Hepatocyte (in vitro differentiated cells): ENCODE data around the gene CCN6. TPM values are rescaled to one million over a fixed set of nuclear protein-coding genes. Genes with fewer than 3 reads are reported as not detected.

Experiments used
- DNase-seq: peaks from one replicate; pipeline ENCODE4 v3.0.0-alpha.2; 2016; ENCODE audit warnings: low spot score
- H2AFZ ChIP-seq: fragments of 200-600 bp; sonication (generic); 2 replicates; pipeline ENCODE4 v1.6.0; 2016; ENCODE audit warnings: antibody characterized with exemption, mild to moderate bottlenecking
- H3K27ac ChIP-seq: fragments of 200-600 bp; sonication (generic); 2 replicates; pipeline ENCODE4 v1.5.1; 2016; ENCODE audit warnings: mild to moderate bottlenecking
- H3K27me3 ChIP-seq: fragments of 200-600 bp; sonication (generic); 2 replicates; pipeline ENCODE4 v1.6.1; 2016
- H3K36me3 ChIP-seq: fragments of 200-600 bp; sonication (generic); replicated peaks from 2 replicates; pipeline ENCODE4 v1.5.1; 2016; ENCODE audit warnings: low read depth; ENCODE audit not compliant: insufficient read depth
- H3K4me1 ChIP-seq: fragments of 200-600 bp; sonication (generic); 2 replicates; pipeline ENCODE4 v1.5.1; 2016; ENCODE audit warnings: mild to moderate bottlenecking, moderate library complexity; ENCODE audit not compliant: insufficient read depth
- H3K4me2 ChIP-seq: fragments of 200-600 bp; sonication (generic); 2 replicates; pipeline ENCODE4 v1.6.0; 2016
- H3K4me3 ChIP-seq: fragments of 200-600 bp; sonication (generic); 2 replicates; pipeline ENCODE4 v1.5.1; 2016; ENCODE audit warnings: mild to moderate bottlenecking
- H3K79me2 ChIP-seq: fragments of 200-600 bp; sonication (generic); 2 replicates; pipeline ENCODE4 v1.6.0; 2017; ENCODE audit warnings: mild to moderate bottlenecking
- H3K9me2 ChIP-seq: fragments of 200-600 bp; sonication (generic); replicated peaks from 2 replicates; pipeline ENCODE4 v1.6.0; 2017; ENCODE audit warnings: mild to moderate bottlenecking; ENCODE audit not compliant: insufficient read depth
- H3K9me3 ChIP-seq: fragments of 200-600 bp; sonication (generic); 2 replicates; pipeline ENCODE4 v1.5.1; 2016; ENCODE audit warnings: low read depth, mild to moderate bottlenecking
- H4K20me1 ChIP-seq: fragments of 200-600 bp; sonication (generic); 2 replicates; pipeline ENCODE4 v1.6.0; 2016; ENCODE audit warnings: mild to moderate bottlenecking; ENCODE audit not compliant: insufficient read depth, poor library complexity, severe bottlenecking
- CTCF ChIP-seq: fragments of 200-600 bp; sonication (generic); IDR thresholded peaks from 2 replicates; pipeline ENCODE4 v1.5.1; 2016; ENCODE audit warnings: antibody characterized with exemption, mild to moderate bottlenecking; ENCODE audit not compliant: poor library complexity
- EZH2 ChIP-seq: fragments of 200-600 bp; sonication (generic); IDR thresholded peaks from 2 replicates; pipeline ENCODE4 v1.6.1; 2016; ENCODE audit warnings: antibody characterized with exemption, mild to moderate bottlenecking, borderline replicate concordance
- EZH2phosphoT487 ChIP-seq: fragments of 200-600 bp; sonication (generic); IDR thresholded peaks from one replicate; pipeline ENCODE4 v1.6.1; 2018; ENCODE audit warnings: antibody characterized with exemption, mild to moderate bottlenecking, low read depth, moderate library complexity; ENCODE audit not compliant: unreplicated experiment, severe bottlenecking
- WGBS: methylation state at CpG from one replicate; pipeline ENCODE4 v1.1.6; 2016; ENCODE audit warnings: low lambda C conversion rate; ENCODE audit errors: missing lambda C conversion rate; 5-methylcytosine and 5-hydroxymethylcytosine counted together
- polyA plus RNA-seq: library from polyadenylated mRNA; unstranded; fragments of >200 nt; fragmentation: Nextera tagmentation; extraction: Ambion mirVana; gene quantifications from 2 replicates; pipeline ENCODE4 v1.2.1, GENCODE V29; 2016
- total RNA-seq: library from RNA; depleted of rRNA; stranded (reverse); fragments of >200 nt; gene quantifications from 2 replicates; pipeline ENCODE4 v1.2.3, GENCODE V29; 2014

CCN6 gene
- total and polyA plus RNA-seq, 2 experiments from 2014 or later = 0.24 TPM; not detected in 1

GRCh38 chr6:112033791-112034615 lies 19.9 kb upstream of the CCN6 start:
- TF ChIP-seq CTCF = no peak
- no peak for TF ChIP-seq EZH2phosphoT487
- Histone ChIP-seq H3K27ac (no peak overlapping the region), H3K4me1 (peaks cover 12% of the 10 kb centered on the region), H4K20me1 (no peaks in the 10 kb centered on the region), H3K9me3 (no peaks in the 10 kb centered on the region), H3K9me2 (no peaks in the 10 kb centered on the region), H3K4me2 (no peak overlapping the region), H3K27me3 (no peaks in the 10 kb centered on the region), H2AFZ (no peak overlapping the region), H3K36me3 (no peaks in the 10 kb centered on the region), H3K4me3 (no peak overlapping the region), H3K79me2 (no peaks in the 10 kb centered on the region)
- 81% methylated on average over 6 of the region's 6 CpGs for WGBS
- no peak for DNase-seq

GRCh38 chr6:112034616-112034995 lies 19.3 kb upstream of the CCN6 start:
- no peak overlapping the region for H3K4me3 ChIP-seq
- 93% methylated on average over 4 of the region's 4 CpGs for whole genome bisulfite sequencing

GRCh38 chr6:112036088-112036637 lies 17.7 kb upstream of the CCN6 start:
- TF ChIP-seq EZH2 (no peak), EZH2phosphoT487 (no peak), CTCF (no peak)

More at GRCh38 chr6:112034616-112034995, 19.3 kb upstream of the CCN6 start:
- Histone ChIP-seq H3K36me3 (no peaks in the 10 kb centered on the region), H3K4me2 (no peak overlapping the region), H3K79me2 (no peaks in the 10 kb centered on the region), H3K9me3 (no peaks in the 10 kb centered on the region), H2AFZ (no peak overlapping the region), H3K4me1 (peaks cover 12% of the 10 kb centered on the region), H3K27me3 (no peaks in the 10 kb centered on the region), H4K20me1 (no peaks in the 10 kb centered on the region), H3K9me2 (no peaks in the 10 kb centered on the region), H3K27ac (no peak overlapping the region)
- DNase-seq = no peak
- TF ChIP-seq EZH2phosphoT487 = no peak
- no peak for TF ChIP-seq CTCF
- no peak for TF ChIP-seq EZH2

More at GRCh38 chr6:112036088-112036637, 17.7 kb upstream of the CCN6 start:
- no peak overlapping the region for H3K27ac ChIP-seq
- no peaks in the 10 kb centered on the region for H3K27me3 ChIP-seq
- H3K79me2 ChIP-seq = no peaks in the 10 kb centered on the region
- H3K9me3 ChIP-seq = no peaks in the 10 kb centered on the region
- no peaks in the 10 kb centered on the region for H3K36me3 ChIP-seq
- H3K4me3 ChIP-seq = no peak overlapping the region
- H4K20me1 ChIP-seq = no peaks in the 10 kb centered on the region
- peaks cover 2% of the 10 kb centered on the region for H3K4me1 ChIP-seq
- H3K4me2 ChIP-seq = no peak overlapping the region
- no peak overlapping the region for H2AFZ ChIP-seq
- no peak for DNase-seq
- no peaks in the 10 kb centered on the region for H3K9me2 ChIP-seq
- 87% methylated on average over 4 of the region's 4 CpGs for WGBS
